Measurements from ENCODE around the gene RIMS1.

RIMS1 gene

GRCh38 chr6:72130327-72130726 lies 244.0 kb downstream of the RIMS1 start:
- DNase-seq, result no peak

GRCh38 chr6:72132427-72132826 lies 246.1 kb downstream of the RIMS1 start:
- DNase-seq, result no peak

GRCh38 chr6:72132851-72133250 lies 246.5 kb downstream of the RIMS1 start:
- DNase-seq, result no peak

- no peak for DNase-seq
Observed at GRCh38 chr6:72133324-72133723, 247.0 kb downstream of the RIMS1 start.

GRCh38 chr6:72140795-72141194 lies 254.4 kb downstream of the RIMS1 start:
- no peak for DNase-seq

- DNase-seq, result no peak
Observed at GRCh38 chr6:72149715-72150114, 263.4 kb downstream of the RIMS1 start.

GRCh38 chr6:72151742-72152141 lies 265.4 kb downstream of the RIMS1 start:
- DNase-seq, result no peak

- no peak for DNase-seq
Observed at GRCh38 chr6:72175916-72176315, 289.6 kb downstream of the RIMS1 start.

- DNase-seq, result no peak
Observed at GRCh38 chr6:72182337-72183246, 296.2 kb downstream of the RIMS1 start.

GRCh38 chr6:72203983-72204382 lies 317.6 kb downstream of the RIMS1 start:
- DNase-seq, result no peak

GRCh38 chr6:72205500-72205899 lies 319.1 kb downstream of the RIMS1 start:
- no peak for DNase-seq

GRCh38 chr6:72206606-72207005 lies 320.3 kb downstream of the RIMS1 start:
- no peak for DNase-seq

GRCh38 chr6:72212686-72213085 lies 326.3 kb downstream of the RIMS1 start:
- DNase-seq, result no peak

GRCh38 chr6:72213654-72214053 lies 327.3 kb downstream of the RIMS1 start:
- no peak for DNase-seq

GRCh38 chr6:72216222-72217068 lies 330.1 kb downstream of the RIMS1 start:
- DNase-seq, result no peak

- DNase-seq, result no peak
Observed at GRCh38 chr6:72217626-72218025, 331.3 kb downstream of the RIMS1 start.

- no peak for DNase-seq
Observed at GRCh38 chr6:72218125-72218524, 331.8 kb downstream of the RIMS1 start.

- DNase-seq, result no peak
Observed at GRCh38 chr6:72219536-72219935, 333.2 kb downstream of the RIMS1 start.

- no peak for DNase-seq
Observed at GRCh38 chr6:72238021-72238420, 351.7 kb downstream of the RIMS1 start.

GRCh38 chr6:72238900-72239299 lies 352.6 kb downstream of the RIMS1 start:
- no peak for DNase-seq

- no peak for DNase-seq
Observed at GRCh38 chr6:72245565-72245964, 359.2 kb downstream of the RIMS1 start.

- DNase-seq, result no peak
Observed at GRCh38 chr6:72246926-72247325, 360.6 kb downstream of the RIMS1 start.

- no peak for DNase-seq
Observed at GRCh38 chr6:72248621-72249020, 362.3 kb downstream of the RIMS1 start.

- DNase-seq, result no peak
Observed at GRCh38 chr6:72250664-72251063, 364.3 kb downstream of the RIMS1 start.
